CD4-positive, alpha-beta memory T cell (primary cell): Measurements from ENCODE around the gene PEX26. TPM values are rescaled to one million over a fixed set of nuclear protein-coding genes. Genes with fewer than 3 reads are reported as not detected.

Experiments used
- CTCF ChIA-PET: fragments of 350-600 bp; sonication (Branson Sonifier 250); formaldehyde crosslinking; loops from one replicate; lab custom pipeline; 2021; ENCODE audit warnings: inconsistent platforms; ENCODE audit not compliant: partially characterized antibody; lab: Charles Lee
- POLR2A ChIA-PET: fragments of 350-600 bp; sonication (Branson Sonifier 250); formaldehyde crosslinking; loops from one replicate; lab custom pipeline; 2021; ENCODE audit not compliant: partially characterized antibody; lab: Charles Lee
- DNase-seq, 5 donors: peaks; one replicate each; pipeline versions ENCODE4 v3.0.0 to v3.0.0-alpha.2; 2020 to 2022; ENCODE audit warnings: mixed read lengths in 1 of 5
- H3K27ac ChIP-seq: one replicate; pipeline ENCODE4 v1.7.0; 2013; ENCODE audit warnings: low read depth, low read length
- H3K27me3 ChIP-seq: 2 replicates; pipeline ENCODE4 v1.7.0; 2013; ENCODE audit warnings: mild to moderate bottlenecking, low read length, moderate library complexity; ENCODE audit not compliant: insufficient read depth
- H3K36me3 ChIP-seq: 2 replicates; pipeline ENCODE4 v1.7.0; 2013; ENCODE audit warnings: mild to moderate bottlenecking, low read length, moderate library complexity; ENCODE audit not compliant: insufficient read depth
- H3K4me1 ChIP-seq: 2 replicates; pipeline ENCODE4 v1.7.0; 2013; ENCODE audit warnings: mild to moderate bottlenecking, low read length, moderate library complexity; ENCODE audit not compliant: insufficient read depth
- H3K4me3 ChIP-seq, 2 donors: one replicate each; pipeline ENCODE4 v1.7.0; 2013; ENCODE audit warnings: low read length in 2 of 2, mild to moderate bottlenecking in 1 of 2
- H3K9me3 ChIP-seq, 2 donors: one replicate each; pipeline ENCODE4 v1.7.0; 2013; ENCODE audit warnings: low read length in 2 of 2, control low read depth in 1 of 2; ENCODE audit not compliant: control insufficient read depth in 1 of 2
- H3K27ac Mint-ChIP-seq, 7 donors: one replicate each; pipeline ENCODE4 v1.8.0; 2020 to 2021; ENCODE audit warnings: mixed read lengths in 7 of 7, mild to moderate bottlenecking in 6 of 7, inconsistent platforms in 3 of 7, moderate library complexity in 3 of 7
- H3K27me3 Mint-ChIP-seq, 2 donors: one replicate each; pipeline ENCODE4 v1.8.0; 2020 to 2021; ENCODE audit warnings: mixed read lengths in 2 of 2
- H3K36me3 Mint-ChIP-seq, 2 donors: one replicate each; pipeline ENCODE4 v1.8.0; 2020 to 2021; ENCODE audit warnings: mixed read lengths in 2 of 2, inconsistent platforms in 1 of 2, mild to moderate bottlenecking in 1 of 2
- H3K4me1 Mint-ChIP-seq, 4 donors: one replicate each; pipeline ENCODE4 v1.8.0; 2020 to 2021; ENCODE audit warnings: mixed read lengths in 4 of 4, mild to moderate bottlenecking in 1 of 4
- H3K4me3 Mint-ChIP-seq, 8 donors: one replicate each; pipeline ENCODE4 v1.8.0; 2020 to 2021; ENCODE audit warnings: mixed read lengths in 8 of 8, mild to moderate bottlenecking in 7 of 8, moderate library complexity in 6 of 8, inconsistent platforms in 3 of 8
- H3K9me3 Mint-ChIP-seq, 8 donors: one replicate each; pipeline ENCODE4 v1.8.0; 2020 to 2021; ENCODE audit warnings: mixed read lengths in 8 of 8, mild to moderate bottlenecking in 5 of 8, inconsistent platforms in 3 of 8, moderate library complexity in 1 of 8
- intact Hi-C: fragments of 100-400 bp; cut with micrococcal nuclease; formaldehyde crosslinking; loops from one replicate; pipeline ENCODE4 v1.15.1; 2023
- polyA plus RNA-seq, 2 donors: library from polyadenylated mRNA; unstranded; fragments of 300-500 nt; fragmentation: Illumina TruSeq; gene quantifications; one replicate each; pipeline ENCODE4 v1.2.3, GENCODE V29; 2021
- total RNA-seq, 2 experiments: library from RNA; stranded (reverse); gene quantifications; one replicate each; pipeline ENCODE4 v1.2.3, GENCODE V29; 2021

PEX26 gene
- total and polyA plus RNA-seq, 4 experiments from 2014 or later = 1.4 to 39.6 (median 22.7) TPM

- H3K4me1 ChIP-seq = peaks cover 35% of the 10 kb centered on the region
- ChIA-PET CTCF (interaction anchor here (2.4 to 9.0 kb wide), 2 partner anchors 12 to 248 kb away, joined by 8 to 226 read pairs; no protein-coding TSS in a partner anchor), POLR2A (interaction anchor here (3.8 kb wide), 1 partner anchor 12 kb away, joined by 37 read pairs; no protein-coding TSS in a partner anchor)
- peak overlapping the region; percentile 72 for H3K27ac ChIP-seq
- no peaks in the 10 kb centered on the region for H3K27me3 ChIP-seq
- intact Hi-C loops = loop anchor here (5.0 kb wide), 1 partner anchor 33 kb away; the partner anchor contains the start of gene TUBA8
- Mint-ChIP-seq H3K9me3 (peaks cover 0 to 2% (median 0%) of the 10 kb centered on the region in 8 donors), H3K27ac (peak overlapping the region in 6 of 7 donors; percentile 14 to 78 (median 54)), H3K36me3 (peaks cover 41 to 57% of the 10 kb centered on the region in 2 donors), H3K4me1 (peaks cover 38 to 63% (median 51%) of the 10 kb centered on the region in 4 donors), H3K27me3 (no peaks in the 10 kb centered on the region), H3K4me3 (peak overlapping the region; percentile 31 to 85 (median 83))
- H3K4me3 ChIP-seq = no peak overlapping the region
- no peak for DNase-seq
- H3K36me3 ChIP-seq = peaks cover 39% of the 10 kb centered on the region
- H3K9me3 ChIP-seq = no peaks in the 10 kb centered on the region
These were observed 2.0 kb downstream of the PEX26 start for GRCh38 chr22:18079706-18080233.

GRCh38 chr22:18081416-18081815 is 3.6 kb downstream of the PEX26 start:
- peak overlapping the region in 4 of 7 donors; percentile 16 to 59 (median 24) for H3K27ac Mint-ChIP-seq
- peaks cover 53 to 70% of the 10 kb centered on the region in 2 donors for H3K36me3 Mint-ChIP-seq
- no peaks in the 10 kb centered on the region for H3K9me3 ChIP-seq
- no peaks in the 10 kb centered on the region for H3K27me3 ChIP-seq
- no peak overlapping the region for H3K27ac ChIP-seq
- H3K4me3 Mint-ChIP-seq = peak overlapping the region in 2 of 8 donors; percentile 33 to 66
- peaks cover 0 to 2% (median 0%) of the 10 kb centered on the region in 8 donors for H3K9me3 Mint-ChIP-seq
- no peak for DNase-seq
- H3K4me1 ChIP-seq = peaks cover 31% of the 10 kb centered on the region
- no peak overlapping the region for H3K4me3 ChIP-seq
- peaks cover 45% of the 10 kb centered on the region for H3K36me3 ChIP-seq
- CTCF ChIA-PET = no interaction called here
- H3K27me3 Mint-ChIP-seq = no peaks in the 10 kb centered on the region
- peaks cover 33 to 64% (median 47%) of the 10 kb centered on the region in 4 donors for H3K4me1 Mint-ChIP-seq
- POLR2A ChIA-PET = no interaction called here
- intact Hi-C loops = no loop called here

DNA sequence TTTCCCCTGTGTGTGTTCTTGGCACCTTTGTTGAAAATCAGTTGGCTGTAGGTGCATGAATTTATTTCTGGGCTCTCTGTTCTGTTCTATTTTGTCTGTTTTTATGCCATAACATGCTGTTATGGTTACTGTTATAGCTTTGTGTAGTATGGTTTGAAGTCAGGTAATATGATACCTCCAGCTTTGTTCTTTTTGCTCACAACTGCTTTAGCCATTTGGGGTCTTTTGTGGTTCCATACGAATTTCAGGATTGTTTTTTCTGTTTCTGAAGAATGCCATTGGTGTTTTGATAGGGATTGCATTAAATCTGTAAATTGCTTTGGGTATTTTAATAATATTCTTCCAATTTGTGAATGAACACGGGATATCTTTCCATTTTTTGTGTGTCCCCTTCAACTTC is 4.7 kb downstream of the PEX26 start:
- POLR2A ChIA-PET = interaction anchor here (1.0 to 1.6 kb wide), 2 partner anchors 9 to 67 kb away, joined by 4 to 5 read pairs; partner anchors contain the start of gene USP18
- intact Hi-C loops = no loop called here
- no peaks in the 10 kb centered on the region for H3K27me3 ChIP-seq
- peaks cover 22% of the 10 kb centered on the region for H3K4me1 ChIP-seq
- H3K36me3 Mint-ChIP-seq = peaks cover 55 to 74% of the 10 kb centered on the region in 2 donors
- no peak for DNase-seq
- peak overlapping the region in 1 of 8 donors; percentile 66 for H3K4me3 Mint-ChIP-seq
- H3K4me3 ChIP-seq = no peak overlapping the region
- H3K9me3 ChIP-seq = no peaks in the 10 kb centered on the region
- H3K27me3 Mint-ChIP-seq = no peaks in the 10 kb centered on the region
- peak overlapping the region in 2 of 7 donors; percentile 65 to 68 for H3K27ac Mint-ChIP-seq
- H3K36me3 ChIP-seq = peaks cover 50% of the 10 kb centered on the region
- H3K4me1 Mint-ChIP-seq = peaks cover 28 to 56% (median 40%) of the 10 kb centered on the region in 4 donors
- CTCF ChIA-PET = interaction anchor here (1.2 kb wide), 1 partner anchor 252 kb away, joined by 3 read pairs; no protein-coding TSS in a partner anchor
- peaks cover 0 to 2% (median 0%) of the 10 kb centered on the region in 8 donors for H3K9me3 Mint-ChIP-seq
- no peak overlapping the region for H3K27ac ChIP-seq

- no peak overlapping the region for H3K27ac Mint-ChIP-seq
- DNase-seq = no peak
- peaks cover 0 to 2% (median 0%) of the 10 kb centered on the region in 8 donors for H3K9me3 Mint-ChIP-seq
- H3K36me3 ChIP-seq = peaks cover 59% of the 10 kb centered on the region
- no peak overlapping the region for H3K4me3 ChIP-seq
- intact Hi-C loops = no loop called here
- H3K4me3 Mint-ChIP-seq = no peak overlapping the region
- CTCF ChIA-PET = interaction anchor here (1.2 kb wide), 1 partner anchor 253 kb away, joined by 3 read pairs; no protein-coding TSS in a partner anchor
- POLR2A ChIA-PET = interaction anchor here (1.0 to 1.6 kb wide), 2 partner anchors 8 to 66 kb away, joined by 4 to 5 read pairs; partner anchors contain the start of gene USP18
- peaks cover 21% of the 10 kb centered on the region for H3K4me1 ChIP-seq
- no peaks in the 10 kb centered on the region for H3K9me3 ChIP-seq
- no peak overlapping the region for H3K27ac ChIP-seq
- peaks cover 24 to 58% (median 35%) of the 10 kb centered on the region in 4 donors for H3K4me1 Mint-ChIP-seq
- peaks cover 62 to 79% of the 10 kb centered on the region in 2 donors for H3K36me3 Mint-ChIP-seq
- H3K27me3 ChIP-seq = no peaks in the 10 kb centered on the region
- H3K27me3 Mint-ChIP-seq = no peaks in the 10 kb centered on the region
These were observed 5.6 kb downstream of the PEX26 start for GRCh38 chr22:18083406-18083805.

GRCh38 chr22:18085188-18085587 is 7.4 kb downstream of the PEX26 start:
- H3K4me1 Mint-ChIP-seq = peaks cover 15 to 51% (median 31%) of the 10 kb centered on the region in 4 donors
- Histone ChIP-seq H3K27me3 (no peaks in the 10 kb centered on the region), H3K9me3 (no peaks in the 10 kb centered on the region), H3K36me3 (peaks cover 50% of the 10 kb centered on the region), H3K4me3 (no peak overlapping the region), H3K4me1 (peaks cover 16% of the 10 kb centered on the region), H3K27ac (no peak overlapping the region)
- ChIA-PET POLR2A (no interaction called here), CTCF (no interaction called here)
- H3K27ac Mint-ChIP-seq = no peak overlapping the region
- H3K36me3 Mint-ChIP-seq = peaks cover 61 to 75% of the 10 kb centered on the region in 2 donors
- H3K4me3 Mint-ChIP-seq = no peak overlapping the region
- no peak for DNase-seq
- no peaks in the 10 kb centered on the region for H3K27me3 Mint-ChIP-seq
- intact Hi-C loops = no loop called here
- peaks cover 0 to 2% (median 0%) of the 10 kb centered on the region in 8 donors for H3K9me3 Mint-ChIP-seq

- ChIA-PET POLR2A (interaction anchor here (3.2 kb wide), 1 partner anchor 9 kb away, joined by 20 read pairs; the partner anchor contains the start of gene PEX26), CTCF (interaction anchor here (2.3 kb wide), 1 partner anchor 11 kb away, joined by 6 read pairs; no protein-coding TSS in a partner anchor)
- Histone ChIP-seq H3K4me1 (peaks cover 21% of the 10 kb centered on the region), H3K27me3 (no peaks in the 10 kb centered on the region), H3K4me3 (no peak overlapping the region), H3K27ac (no peak overlapping the region), H3K36me3 (peaks cover 35% of the 10 kb centered on the region), H3K9me3 (no peaks in the 10 kb centered on the region)
- intact Hi-C loops = no loop called here
- H3K9me3 Mint-ChIP-seq = no peaks in the 10 kb centered on the region
- no peaks in the 10 kb centered on the region for H3K27me3 Mint-ChIP-seq
- DNase-seq = no peak
- no peak overlapping the region for H3K4me3 Mint-ChIP-seq
- peaks cover 50 to 70% of the 10 kb centered on the region in 2 donors for H3K36me3 Mint-ChIP-seq
- H3K4me1 Mint-ChIP-seq = peaks cover 11 to 51% (median 29%) of the 10 kb centered on the region in 4 donors
- no peak overlapping the region for H3K27ac Mint-ChIP-seq
These were observed 9.6 kb downstream of the PEX26 start for GRCh38 chr22:18087350-18087855.
